Measurements from ENCODE around the gene BTBD9. TPM values are rescaled to one million over a fixed set of nuclear protein-coding genes. Genes with fewer than 3 reads are reported as not detected.

Gene BTBD9
- total and polyA plus RNA-seq, 2 of the 13 experiments (the other 11 are each of a cell fraction or from before 2014, with no cell fraction given) = 1.2 to 3.0 TPM

- no peak for TF ChIP-seq SKIL (CRISPR knock-in tag; IDR thresholded peaks at IDR 0.05; ENCODE audit: borderline replicate concordance)
These were observed 446.0 kb downstream of the BTBD9 start (continued) for GRCh38 chr6:38193481-38194281.

- H2AFZ ChIP-seq (ENCODE audit: low read length) = no peak overlapping the region
- DNase-seq (ENCODE audit: low spot score) (no peak), ATAC-seq (no peak), FAIRE-seq (no peak)
- no peak overlapping the region for H3K9ac ChIP-seq (ENCODE audit: insufficient read depth, low read depth, low read length)
- no peaks in the 10 kb centered on the region for H4K20me1 ChIP-seq (ENCODE audit: insufficient read depth, low read length)
- no peak overlapping the region for H3K4me2 ChIP-seq (ENCODE audit: low read depth, low read length)
- 80% methylated on average over 7 of the region's 7 CpGs for WGBS (ENCODE audit: low lambda C conversion rate)
- no peaks in the 10 kb centered on the region for H3K4me1 ChIP-seq (ENCODE audit: insufficient read depth, low read length)
- H3K36me3 ChIP-seq (replicated peaks in 1 of 2; ENCODE audit: control insufficient read depth in 1 of 2, insufficient read depth in 2 of 2, low read length in 2 of 2) = no peaks in the 10 kb centered on the region
- no peaks in the 10 kb centered on the region for H3K9me3 ChIP-seq (ENCODE audit: low read length)
- no TSS peak for BruUV-seq (replicated peaks)
- ChIA-PET CTCF (ENCODE audit: low intra/inter-chr PET ratio, low total read pairs) (no interaction called here), POLR2A (no interaction called here)
- H3K27me3 ChIP-seq (ENCODE audit: control insufficient read depth in 1 of 2, insufficient read depth in 2 of 2, low read length in 2 of 2) = no peaks in the 10 kb centered on the region
- no peak overlapping the region for H3K4me3 ChIP-seq (replicated peaks in 1 of 3; ENCODE audit: insufficient read depth in 1 of 3, low read depth in 2 of 3, low read length in 3 of 3)
- H3K27ac ChIP-seq (ENCODE audit: extremely low read length, insufficient read depth, low read length) = no peak overlapping the region
- intact Hi-C loops (cut with micrococcal nuclease; ENCODE audit: unreplicated experiment) = no loop called here
- no peaks in the 10 kb centered on the region for H3K79me2 ChIP-seq (ENCODE audit: insufficient read depth, low read length)
- in situ Hi-C loops (cut with HindIII; ENCODE audit: extremely low pct_ligation_motif_present, low pct_unique_long_range_greater_than_20kb) = no loop called here
- TF ChIP-seq BCL3 (CRISPR knock-in tag; IDR thresholded peaks at IDR 0.05) = no peak
- no peak for TF ChIP-seq ZNF883 (CRISPR knock-in tag; IDR thresholded peaks at IDR 0.05; ENCODE audit: not compliant biosample characterization)
- no peak for TF ChIP-seq TGIF2 (CRISPR knock-in tag; IDR thresholded peaks at IDR 0.05)
- TF ChIP-seq ZNF292 (CRISPR knock-in tag; IDR thresholded peaks at IDR 0.05; ENCODE audit: borderline replicate concordance, low read depth) = no peak
- TF ChIP-seq NCOA2 (CRISPR knock-in tag; IDR thresholded peaks at IDR 0.05) = no peak
- no peak for TF ChIP-seq GTF3A (CRISPR knock-in tag; conservative IDR thresholded peaks at IDR 0.05)
- TF ChIP-seq ZBED4 (CRISPR knock-in tag; IDR thresholded peaks at IDR 0.05; ENCODE audit: borderline replicate concordance) = no peak
- TF ChIP-seq ZNF282 (IDR thresholded peaks at IDR 0.05; ENCODE audit: partially characterized antibody) = no peak
- no peak for TF ChIP-seq ZNF580 (CRISPR knock-in tag; IDR thresholded peaks at IDR 0.05; ENCODE audit: borderline replicate concordance, low read depth)
- TF ChIP-seq SNAPC5 (CRISPR knock-in tag; IDR thresholded peaks at IDR 0.05; ENCODE audit: borderline replicate concordance) = no peak
- TF ChIP-seq ZNF263 (CRISPR knock-in tag; IDR thresholded peaks at IDR 0.05) = no peak
- TF ChIP-seq YEATS4 (CRISPR knock-in tag; IDR thresholded peaks at IDR 0.05; ENCODE audit: borderline replicate concordance) = no peak
- TF ChIP-seq NFATC3 (CRISPR knock-in tag; IDR thresholded peaks at IDR 0.05) = no peak
- TF ChIP-seq ZBTB21 (CRISPR knock-in tag; IDR thresholded peaks at IDR 0.05) = no peak
- TF ChIP-seq SSRP1 (CRISPR knock-in tag; IDR thresholded peaks at IDR 0.05) = no peak
These were observed 446.7 kb downstream of the BTBD9 start for GRCh38 chr6:38193051-38193450.
